IMR-90 (cell line): Measurements from ENCODE around the gene AGTR1. TPM values are rescaled to one million over a fixed set of nuclear protein-coding genes. Genes with fewer than 3 reads are reported as not detected.

Experiments used
- ATAC-seq: fragments of 200-7000 bp; cut with Tn5 transposase; 2 replicates; pipeline ENCODE4 v1.9.1; 2020; ENCODE audit warnings: low read depth, mild to moderate bottlenecking, moderate library complexity
- BruUV-seq: library from RNA; stranded (reverse); fragments of 400-500 nt; replicated peaks from 2 replicates; lab custom pipeline; 2021; lab: Mats Ljungman, UMichigan
- CTCF ChIA-PET: fragments of 300-600 bp; formaldehyde crosslinking; extraction: SDS; loops from one replicate; lab custom pipeline; 2021; ENCODE audit warnings: antibody characterized with exemption; lab: Yijun Ruan, JAX
- POLR2A ChIA-PET: fragments of 300-600 bp; sonication (Branson Sonifier 250); formaldehyde crosslinking; loops from one replicate; lab custom pipeline; 2022; ENCODE audit warnings: antibody characterized with exemption; ENCODE audit not compliant: unreplicated experiment; lab: Charles Lee
- DNase-seq: peaks from one replicate; pipeline ENCODE4 v3.0.0; 2013
- H2AFZ ChIP-seq: replicated peaks from 2 replicates; pipeline ENCODE3; 2013; ENCODE audit warnings: low read length, mild to moderate bottlenecking; ENCODE audit not compliant: poor library complexity
- H2AK5ac ChIP-seq: 2 replicates; pipeline ENCODE4 v1.6.1; 2013; ENCODE audit warnings: low read depth, low read length, inconsistent platforms
- H2AK9ac ChIP-seq: replicated peaks from 2 replicates; pipeline ENCODE3; 2013; ENCODE audit warnings: mild to moderate bottlenecking, low read depth, low read length, moderate library complexity; ENCODE audit not compliant: poor library complexity
- H2BK120ac ChIP-seq: 2 replicates; pipeline ENCODE4 v1.6.1; 2013; ENCODE audit warnings: low read depth, low read length, inconsistent platforms
- H2BK15ac ChIP-seq: 3 replicates; pipeline ENCODE4 v1.6.1; 2013; ENCODE audit warnings: low read depth, low read length, inconsistent platforms
- H2BK20ac ChIP-seq: 2 replicates; pipeline ENCODE4 v1.6.1; 2013; ENCODE audit warnings: low read depth, mild to moderate bottlenecking, inconsistent platforms, low read length, moderate library complexity
- H2BK5ac ChIP-seq: 2 replicates; pipeline ENCODE4 v1.6.1; 2013; ENCODE audit warnings: mild to moderate bottlenecking, low read depth, low read length, inconsistent platforms; ENCODE audit not compliant: poor library complexity, severe bottlenecking
- H3K14ac ChIP-seq: replicated peaks from 2 replicates; pipeline ENCODE4 v1.6.1; 2013; ENCODE audit warnings: low read depth, low read length, inconsistent platforms
- H3K18ac ChIP-seq: 2 replicates; pipeline ENCODE4 v1.6.1; 2013; ENCODE audit warnings: low read depth, low read length, control low read depth
- H3K23ac ChIP-seq: 2 replicates; pipeline ENCODE4 v1.6.1; 2013; ENCODE audit warnings: low read depth, low read length, inconsistent platforms
- H3K27ac ChIP-seq: 2 replicates; pipeline ENCODE4 v1.5.1; 2013; ENCODE audit warnings: mild to moderate bottlenecking, control low read depth, low read length; ENCODE audit not compliant: insufficient read depth
- H3K27me3 ChIP-seq: 2 replicates; pipeline ENCODE4 v1.6.1; 2013; ENCODE audit warnings: low read length; ENCODE audit not compliant: control insufficient read depth, insufficient read depth
- H3K36me3 ChIP-seq: 2 replicates; pipeline ENCODE4 v1.6.1; 2013; ENCODE audit warnings: low read length, mixed read lengths; ENCODE audit not compliant: control insufficient read depth, insufficient read depth
- H3K4ac ChIP-seq: 2 replicates; pipeline ENCODE4 v1.6.1; 2013; ENCODE audit warnings: low read depth, low read length, inconsistent platforms
- H3K4me1 ChIP-seq: 2 replicates; pipeline ENCODE4 v1.6.1; 2013; ENCODE audit warnings: low read length, mixed read lengths; ENCODE audit not compliant: control insufficient read depth, insufficient read depth
- H3K4me2 ChIP-seq: 2 replicates; pipeline ENCODE4 v1.6.1; 2013; ENCODE audit warnings: low read depth, mild to moderate bottlenecking, control low read depth, low read length, moderate library complexity
- H3K4me3 ChIP-seq: 2 replicates; pipeline ENCODE4 v1.5.1; 2013; ENCODE audit warnings: low read depth, mild to moderate bottlenecking, control low read depth, low read length, moderate library complexity; ENCODE audit not compliant: insufficient read depth
- H3K56ac ChIP-seq: 2 replicates; pipeline ENCODE4 v1.6.1; 2013; ENCODE audit warnings: low read length, inconsistent platforms; ENCODE audit not compliant: insufficient read depth; ENCODE audit errors: extremely low read depth
- H3K79me1 ChIP-seq, 2 experiments: 2 replicates each; pipeline ENCODE4 v1.6.1; 2013; ENCODE audit warnings: low read length in 2 of 2, inconsistent platforms in 1 of 2, low read depth in 1 of 2
- H3K9ac ChIP-seq: 2 replicates; pipeline ENCODE4 v1.6.1; 2013; ENCODE audit warnings: low read depth, low read length, control low read depth
- H3K9me1 ChIP-seq: 2 replicates; pipeline ENCODE4 v1.6.1; 2013; ENCODE audit warnings: low read length, inconsistent platforms; ENCODE audit not compliant: insufficient read depth
- H3K9me3 ChIP-seq: 2 replicates; pipeline ENCODE4 v1.6.1; 2013; ENCODE audit warnings: low read length; ENCODE audit not compliant: control insufficient read depth, insufficient read depth
- H4K20me1 ChIP-seq: 2 replicates; pipeline ENCODE4 v1.6.1; 2013; ENCODE audit warnings: low read length, inconsistent platforms; ENCODE audit not compliant: insufficient read depth
- H4K5ac ChIP-seq: 2 replicates; pipeline ENCODE4 v1.6.1; 2013; ENCODE audit warnings: mild to moderate bottlenecking, low read depth, low read length, control low read depth
- H4K8ac ChIP-seq, 2 experiments: 2 replicates each; pipeline ENCODE4 v1.6.1; 2013; ENCODE audit warnings: low read depth in 2 of 2, low read length in 2 of 2, control low read depth in 1 of 2, inconsistent platforms in 1 of 2
- H4K91ac ChIP-seq: 2 replicates; pipeline ENCODE4 v1.6.1; 2013; ENCODE audit warnings: low read depth, low read length, inconsistent platforms; ENCODE audit not compliant: insufficient read depth
- BHLHE40 ChIP-seq: fragments of 150-350 bp; IDR thresholded peaks from 2 replicates; pipeline ENCODE4 v1.6.1; 2016; ENCODE audit warnings: mild to moderate bottlenecking, low read depth, low read length
- CEBPB ChIP-seq: IDR thresholded peaks from 2 replicates; pipeline ENCODE4 v1.6.1; 2012; ENCODE audit warnings: low read depth, low read length, improper control_type of control experiment
- CHD1 ChIP-seq: IDR thresholded peaks from 2 replicates; pipeline ENCODE4 v1.6.1; 2012; ENCODE audit warnings: low read depth, low read length, improper control_type of control experiment
- CTCF ChIP-seq: conservative IDR thresholded peaks from 2 replicates; pipeline ENCODE4 v1.5.1; 2012; ENCODE audit warnings: mild to moderate bottlenecking, low read depth, low read length, improper control_type of control experiment
- FOS ChIP-seq: fragments of 150-350 bp; IDR thresholded peaks from 2 replicates; pipeline ENCODE4 v1.6.1; 2016; ENCODE audit warnings: low read depth, low read length
- MAFK ChIP-seq: IDR thresholded peaks from 2 replicates; pipeline ENCODE4 v1.6.1; 2012; ENCODE audit warnings: low read depth, low read length, improper control_type of control experiment
- MAZ ChIP-seq: IDR thresholded peaks from 2 replicates; pipeline ENCODE4 v1.6.1; 2012; ENCODE audit warnings: low read depth, mild to moderate bottlenecking, low read length, improper control_type of control experiment, moderate library complexity, borderline replicate concordance
- MXI1 ChIP-seq: IDR thresholded peaks from 2 replicates; pipeline ENCODE4 v1.6.1; 2012; ENCODE audit warnings: low read depth, mild to moderate bottlenecking, low read length, moderate library complexity, borderline replicate concordance
- NFE2L2 ChIP-seq: fragments of 150-350 bp; IDR thresholded peaks from 2 replicates; pipeline ENCODE4 v1.6.1; 2016; ENCODE audit warnings: low read depth, mild to moderate bottlenecking, low read length
- POLR2A ChIP-seq: IDR thresholded peaks from 2 replicates; pipeline ENCODE4 v1.6.1; 2012; ENCODE audit warnings: mild to moderate bottlenecking, low read depth, low read length
- RAD21 ChIP-seq: IDR thresholded peaks from 2 replicates; pipeline ENCODE4 v1.6.1; 2012; ENCODE audit warnings: low read length, improper control_type of control experiment
- RCOR1 ChIP-seq: IDR thresholded peaks from 2 replicates; pipeline ENCODE4 v1.6.1; 2012; ENCODE audit warnings: mild to moderate bottlenecking, low read length, improper control_type of control experiment; ENCODE audit not compliant: insufficient replicate concordance
- RFX5 ChIP-seq: IDR thresholded peaks from 2 replicates; pipeline ENCODE4 v1.8.0; 2012; ENCODE audit warnings: low read depth, mild to moderate bottlenecking, low read length, moderate library complexity
- USF2 ChIP-seq: fragments of 150-350 bp; IDR thresholded peaks from 2 replicates; pipeline ENCODE4 v1.6.1; 2017; ENCODE audit warnings: mild to moderate bottlenecking, antibody characterized with exemption, low read length, low read depth
- WGBS, 2 experiments: methylation state at CpG; one replicate each; pipeline versions ENCODE4 v1.1.5 to v1.1.7; 2013; ENCODE audit warnings: missing lambda C conversion rate in 2 of 2; ENCODE audit not compliant: insufficient read length in 1 of 2; ENCODE audit errors: extremely low coverage in 2 of 2; 5-methylcytosine and 5-hydroxymethylcytosine counted together
- dilution Hi-C: fragments of 300-500 bp; cut with HindIII; formaldehyde crosslinking; loops from one replicate; pipeline ENCODE4 v1.14.3; 2018; ENCODE audit warnings: low sequenced_read_pairs; ENCODE audit not compliant: unreplicated experiment
- in situ Hi-C: fragments of 300-500 bp; cut with MboI; formaldehyde crosslinking; loops from 3 replicates; pipeline ENCODE4 v1.14.3; 2019; ENCODE audit warnings: low sequenced_read_pairs, inconsistent platforms, mixed read lengths
- intact Hi-C: fragments of 100-400 bp; cut with micrococcal nuclease; formaldehyde crosslinking; loops from 2 replicates; pipeline ENCODE4 v1.10.0; 2022
- polyA plus RNA-seq, 3 experiments: library from polyadenylated mRNA; depleted of rRNA; stranded (reverse); fragments of >200 nt; gene quantifications; 2 replicates each; pipeline ENCODE4 v1.2.3, GENCODE V29; 2012; ENCODE audit warnings: low replicate concordance in 1 of 3
- total RNA-seq: library from RNA; depleted of rRNA; stranded (reverse); fragments of >200 nt; gene quantifications from 2 replicates; pipeline ENCODE4 v1.2.3, GENCODE V29; 2012

AGTR1 gene
- total and polyA plus RNA-seq, 2 of the 4 experiments (the other 2 are of a cell fraction), result 2.2 to 2.7 TPM

GRCh38 chr3:148710665-148711064 is 13.0 kb downstream of the AGTR1 start:
- Histone ChIP-seq H4K91ac (no peak overlapping the region), H3K27ac (no peak overlapping the region), H2BK120ac (no peak overlapping the region), H3K4me1 (no peaks in the 10 kb centered on the region), H2BK5ac (no peak overlapping the region), H3K56ac (no peak overlapping the region), H4K20me1 (no peaks in the 10 kb centered on the region), H3K36me3 (no peaks in the 10 kb centered on the region), H2AK9ac (no peak overlapping the region), H2BK15ac (no peak overlapping the region), H3K27me3 (no peaks in the 10 kb centered on the region), H3K4ac (no peak overlapping the region), H3K14ac (no peak overlapping the region), H3K23ac (no peak overlapping the region), H4K8ac (no peak overlapping the region), H3K4me2 (no peak overlapping the region), H3K9me1 (no peaks in the 10 kb centered on the region), H4K5ac (no peak overlapping the region), H3K4me3 (no peak overlapping the region), H3K79me1 (no peaks in the 10 kb centered on the region), H3K18ac (no peak overlapping the region), H2AFZ (no peak overlapping the region), H2AK5ac (peak overlapping the region; percentile 28; the same call in 1 of the 2 replicates), H2BK20ac (no peak overlapping the region), H3K9me3 (no peaks in the 10 kb centered on the region), H3K9ac (no peak overlapping the region)
- no peak for DNase-seq
- dilution Hi-C loops, result no loop called here
- ChIA-PET POLR2A (no interaction called here), CTCF (no interaction called here)
- in situ Hi-C loops, result loop anchor here (10.0 kb wide), 1 partner anchor 396 kb away; no protein-coding TSS in a partner anchor
- WGBS, 2 experiments, result no CpG with 5 or more reads among the region's 2 CpGs
- TF ChIP-seq RAD21 (no peak), MXI1 (no peak), RCOR1 (no peak), BHLHE40 (no peak), MAZ (no peak), POLR2A (no peak), NFE2L2 (no peak), CEBPB (no peak), CTCF (no peak), USF2 (no peak), RFX5 (no peak), FOS (no peak), CHD1 (no peak), MAFK (no peak)
- no peak for ATAC-seq
- BruUV-seq, result no TSS peak
- intact Hi-C loops, result no loop called here
